GM12872 (cell line): ENCODE measurements around the gene RBMS2.
A peak's percentile ranks its signal among the peaks of the same experiment; 100 is the strongest.

Experiments
- TF ChIP-seq, protein P1 (sequence below): IDR thresholded peaks from 3 replicates; pipeline ENCODE4 v1.5.1; 2011; ENCODE audit warnings: low read depth, mild to moderate bottlenecking, low read length, moderate library complexity; ENCODE audit not compliant: insufficient read depth

The RBMS2 gene

DNA sequence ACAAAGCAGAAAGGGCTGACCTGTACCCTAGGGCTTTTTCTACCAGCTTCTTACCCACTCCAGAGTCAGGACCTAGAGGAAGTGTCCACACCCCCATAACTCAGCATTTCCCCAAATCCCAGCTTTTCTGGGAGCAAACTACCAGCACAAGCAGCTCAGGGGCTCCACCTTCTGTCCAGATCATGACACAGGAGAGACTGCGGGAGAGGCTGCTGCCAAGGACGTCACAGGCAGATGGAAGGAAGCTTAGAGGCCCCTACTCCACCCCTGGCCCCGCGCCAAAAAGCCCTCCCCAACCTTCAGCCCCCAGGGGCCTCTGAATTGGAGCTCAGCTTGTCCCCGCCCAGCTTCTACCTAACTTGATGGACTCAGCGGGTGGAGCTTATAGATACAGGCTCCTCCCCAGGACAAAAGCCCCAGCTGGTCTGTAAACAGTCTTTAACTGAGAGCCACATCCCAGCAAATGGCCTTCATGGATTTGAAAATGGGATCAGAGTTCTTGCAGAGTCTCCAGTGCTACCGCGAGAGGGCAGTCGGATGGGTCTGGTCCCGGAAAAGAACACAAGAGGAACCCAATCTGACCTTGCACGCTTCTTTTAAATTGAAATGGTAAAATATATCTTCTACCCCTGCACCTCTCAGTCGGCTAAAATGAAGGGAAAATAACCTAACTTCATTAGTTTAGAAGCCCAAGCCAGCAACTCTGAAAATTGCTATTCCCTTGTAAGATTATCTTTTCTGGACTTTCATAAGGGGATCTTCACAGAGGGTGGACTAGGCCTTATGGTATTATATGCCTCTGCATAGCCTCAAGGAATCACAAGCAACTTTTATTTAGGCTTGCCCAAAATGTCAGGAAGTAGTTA is 115.3 kb downstream of the RBMS2 start:
- TF ChIP-seq, protein P1, sequence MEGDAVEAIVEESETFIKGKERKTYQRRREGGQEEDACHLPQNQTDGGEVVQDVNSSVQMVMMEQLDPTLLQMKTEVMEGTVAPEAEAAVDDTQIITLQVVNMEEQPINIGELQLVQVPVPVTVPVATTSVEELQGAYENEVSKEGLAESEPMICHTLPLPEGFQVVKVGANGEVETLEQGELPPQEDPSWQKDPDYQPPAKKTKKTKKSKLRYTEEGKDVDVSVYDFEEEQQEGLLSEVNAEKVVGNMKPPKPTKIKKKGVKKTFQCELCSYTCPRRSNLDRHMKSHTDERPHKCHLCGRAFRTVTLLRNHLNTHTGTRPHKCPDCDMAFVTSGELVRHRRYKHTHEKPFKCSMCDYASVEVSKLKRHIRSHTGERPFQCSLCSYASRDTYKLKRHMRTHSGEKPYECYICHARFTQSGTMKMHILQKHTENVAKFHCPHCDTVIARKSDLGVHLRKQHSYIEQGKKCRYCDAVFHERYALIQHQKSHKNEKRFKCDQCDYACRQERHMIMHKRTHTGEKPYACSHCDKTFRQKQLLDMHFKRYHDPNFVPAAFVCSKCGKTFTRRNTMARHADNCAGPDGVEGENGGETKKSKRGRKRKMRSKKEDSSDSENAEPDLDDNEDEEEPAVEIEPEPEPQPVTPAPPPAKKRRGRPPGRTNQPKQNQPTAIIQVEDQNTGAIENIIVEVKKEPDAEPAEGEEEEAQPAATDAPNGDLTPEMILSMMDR: peak; percentile 86

DNA sequence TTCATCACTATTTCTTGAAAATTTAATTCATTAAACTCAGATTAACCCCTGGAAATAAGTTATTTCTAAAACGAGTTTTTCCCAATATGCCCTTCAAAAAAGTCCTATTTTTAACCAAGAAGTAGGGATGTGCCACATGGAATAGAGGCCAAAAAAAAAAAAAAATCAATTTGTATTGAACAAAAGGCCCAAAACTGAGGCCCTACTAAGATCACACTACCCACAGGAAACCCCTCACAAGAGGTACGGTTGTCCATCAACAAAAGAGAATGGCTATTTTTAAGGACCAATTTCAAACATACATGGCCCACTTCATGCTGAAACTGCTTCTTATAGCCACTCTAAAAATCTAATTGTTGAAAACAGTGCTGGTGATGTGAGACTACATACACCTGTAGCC is 116.0 kb downstream of the RBMS2 start:
- TF ChIP-seq, protein P1: no peak

- TF ChIP-seq, protein P1: no peak
Measured at GRCh38 chr12:56641219-56641618, 119.6 kb downstream of the RBMS2 start.

DNA sequence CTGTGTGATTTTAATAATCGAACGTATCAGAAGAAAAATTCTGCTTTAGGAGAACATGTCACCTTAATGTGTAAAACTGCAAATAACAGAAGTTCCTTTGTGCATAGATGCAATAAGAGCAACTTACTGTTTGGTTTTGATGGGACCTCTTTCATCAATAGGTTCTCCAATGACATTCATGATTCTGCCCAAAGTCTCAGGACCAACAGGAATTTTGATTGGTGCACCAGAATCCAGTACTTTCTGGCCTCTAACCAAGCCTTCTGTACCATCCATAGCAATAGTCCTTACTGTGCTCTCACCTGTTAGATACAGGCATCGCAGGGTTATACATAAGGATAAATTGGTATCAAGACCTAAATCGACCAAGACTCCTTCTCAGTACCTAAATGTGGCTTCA is 123.0 kb downstream of the RBMS2 start:
- TF ChIP-seq, protein P1: no peak

- TF ChIP-seq, protein P1: no peak
Measured at GRCh38 chr12:56645201-56645716, 123.6 kb downstream of the RBMS2 start.
